ENCODE data around the gene CDK5RAP3.
"Not testable (repeated sequence)": the region's sequence is repeated elsewhere in the genome, so short reads cannot be mapped to it uniquely, and the experiment has no call there.

Gene CDK5RAP3

GRCh38 chr17:47999582-47999981, 28.7 kb downstream of the CDK5RAP3 start:
- DNase-seq (ENCODE audit: low spot score) = peak; percentile 74

GRCh38 chr17:48001197-48001596, 30.3 kb downstream of the CDK5RAP3 start:
- no peak for DNase-seq (ENCODE audit: low spot score)

DNA sequence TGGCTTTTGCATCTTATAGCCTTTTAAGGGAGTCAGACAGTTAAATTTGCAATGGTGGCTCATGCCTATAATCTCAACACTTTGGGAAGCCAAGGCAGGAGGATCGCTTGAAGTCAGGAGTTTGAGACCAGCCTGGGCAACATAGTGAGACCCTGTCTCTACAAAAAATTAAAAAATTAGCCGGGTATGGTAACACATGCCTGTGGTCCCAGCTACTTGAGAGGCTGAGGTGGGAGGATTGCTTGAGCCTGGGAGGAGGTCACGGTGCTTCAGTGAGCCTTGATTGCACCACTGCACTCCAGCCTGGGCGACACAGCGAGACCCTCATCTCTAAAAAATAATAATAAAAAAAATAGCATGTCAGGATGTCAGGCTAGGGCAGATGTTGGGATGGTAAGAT, 30.7 kb downstream of the CDK5RAP3 start:
- DNase-seq (ENCODE audit: low spot score) = not testable (repeated sequence)

DNA sequence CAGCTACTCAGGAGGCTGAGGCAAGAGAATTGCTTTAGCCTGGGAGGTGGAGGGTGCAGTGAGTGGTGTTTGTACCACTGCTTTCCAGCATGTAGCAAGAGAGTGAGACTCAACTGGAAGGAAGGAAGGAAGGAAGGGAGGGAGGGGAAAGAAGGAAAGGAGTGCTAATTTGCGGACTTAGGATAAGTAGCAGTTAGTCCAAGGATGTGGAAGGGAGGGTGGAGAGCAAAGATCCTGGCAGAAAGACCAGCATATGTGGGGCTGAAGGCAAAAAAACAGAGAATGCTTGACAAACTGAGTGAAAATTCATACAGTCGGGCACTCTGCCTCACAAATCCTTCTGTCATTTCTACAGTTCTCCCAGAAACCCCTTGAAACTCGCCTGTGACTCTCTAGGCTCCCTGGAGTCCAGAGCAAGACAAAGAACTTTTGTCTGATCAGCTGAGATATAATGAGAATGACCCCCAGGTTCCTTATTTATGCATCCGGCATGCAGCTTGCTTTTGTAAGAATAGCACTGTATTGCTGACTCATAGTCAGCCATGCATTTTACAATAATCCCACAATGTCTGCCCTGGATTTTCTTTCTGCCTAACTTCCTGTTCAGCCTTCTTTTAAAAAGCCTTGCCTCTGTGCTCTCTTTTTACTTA, 31.5 kb downstream of the CDK5RAP3 start:
- DNase-seq (ENCODE audit: low spot score) = no peak

- no peak for DNase-seq (ENCODE audit: low spot score)
Measured at GRCh38 chr17:48002916-48003416, 32.1 kb downstream of the CDK5RAP3 start.

DNA sequence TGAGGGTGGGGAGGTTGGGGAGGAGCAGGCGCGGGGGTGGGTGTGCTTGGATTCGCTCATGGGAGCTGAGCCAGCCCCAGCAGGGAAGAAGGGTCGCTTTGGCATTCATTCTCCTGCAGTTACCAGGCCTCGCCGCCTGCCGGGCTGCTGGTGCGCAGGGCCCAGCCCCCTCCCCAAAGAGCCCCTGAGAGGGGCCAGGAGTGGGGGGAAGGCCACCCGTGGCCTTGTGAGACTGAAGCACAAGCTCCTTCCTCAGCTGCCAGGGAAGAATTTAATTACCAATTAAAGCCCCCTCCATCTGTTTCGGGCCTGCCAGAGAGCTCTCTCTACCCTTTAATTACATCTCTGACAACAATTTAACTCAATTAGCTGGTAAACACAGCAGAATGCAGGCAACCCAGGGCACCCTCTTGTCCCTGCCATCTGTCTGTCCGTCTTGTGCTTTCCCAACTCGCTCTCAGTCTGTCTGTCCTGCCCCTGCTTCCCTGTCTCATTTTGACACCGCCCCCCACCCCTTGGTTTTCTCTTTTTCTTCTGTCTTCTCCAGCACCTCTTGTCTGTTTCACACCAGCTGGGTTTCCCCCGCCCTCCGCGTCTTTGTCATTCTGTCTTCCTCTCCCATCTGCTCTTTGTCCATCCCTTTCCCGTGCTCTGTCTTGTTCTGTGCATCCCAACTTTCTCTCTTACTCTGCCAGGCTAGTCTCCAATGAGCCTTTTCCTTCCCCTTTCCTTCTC, 32.7 kb downstream of the CDK5RAP3 start:
- no peak for DNase-seq (ENCODE audit: low spot score)

GRCh38 chr17:48004983-48005382, 34.1 kb downstream of the CDK5RAP3 start:
- DNase-seq (ENCODE audit: low spot score) = no peak

DNA sequence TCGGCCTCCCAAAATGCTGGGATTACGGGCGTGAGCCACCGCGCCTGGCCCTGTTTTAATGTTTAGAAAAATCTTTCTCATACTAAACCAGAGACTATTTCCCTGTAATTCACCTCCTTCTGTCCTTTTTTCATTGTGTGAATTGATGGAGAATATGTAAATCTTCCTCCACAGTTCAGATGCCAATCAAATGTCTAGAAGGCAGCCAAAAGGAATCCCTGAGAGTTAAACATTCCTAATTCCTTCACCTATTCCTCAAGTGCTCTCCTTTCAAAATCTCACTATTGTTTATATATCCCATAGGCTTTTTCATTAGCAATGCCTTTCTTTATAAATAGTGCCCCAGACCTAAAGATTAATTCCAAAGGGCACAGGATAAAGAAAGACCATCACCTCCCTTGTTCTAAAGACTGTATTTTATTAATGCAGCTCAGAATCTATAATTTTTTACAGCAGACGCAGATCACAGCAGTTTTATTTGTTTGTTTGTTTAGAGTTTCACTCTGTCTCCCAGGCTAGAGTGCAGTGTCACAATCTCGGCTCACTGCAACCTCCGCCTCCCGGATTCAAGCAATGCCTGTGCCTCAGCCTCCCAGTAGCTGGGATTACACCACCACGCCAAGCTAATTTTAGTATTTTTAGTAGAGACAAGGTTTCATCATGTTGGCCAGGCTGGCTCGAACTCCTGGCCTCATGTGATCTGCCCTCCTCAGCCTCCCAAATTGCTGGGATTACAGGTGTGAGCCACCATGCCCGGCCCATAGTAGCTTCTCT, 36.2 kb downstream of the CDK5RAP3 start:
- DNase-seq (ENCODE audit: low spot score) = no peak

DNA sequence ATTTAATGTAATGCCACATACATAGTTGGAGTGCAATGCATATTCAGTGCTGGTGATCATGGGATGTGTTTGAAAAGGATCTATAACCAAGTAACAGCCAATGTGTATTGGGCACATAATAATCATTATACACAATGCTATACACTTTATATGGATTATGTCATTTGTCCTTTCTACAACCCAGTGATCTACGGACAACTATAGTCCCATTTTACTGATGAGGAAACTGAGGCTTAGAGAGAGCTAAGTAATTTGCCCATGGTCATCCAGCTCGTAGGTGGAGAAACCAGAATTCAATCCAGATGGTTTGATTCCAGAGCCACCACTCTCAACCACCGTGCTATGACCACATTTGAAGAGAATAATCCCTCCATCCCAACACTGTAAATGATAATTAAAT, 39.3 kb downstream of the CDK5RAP3 start:
- DNase-seq (ENCODE audit: low spot score) = no peak

DNA sequence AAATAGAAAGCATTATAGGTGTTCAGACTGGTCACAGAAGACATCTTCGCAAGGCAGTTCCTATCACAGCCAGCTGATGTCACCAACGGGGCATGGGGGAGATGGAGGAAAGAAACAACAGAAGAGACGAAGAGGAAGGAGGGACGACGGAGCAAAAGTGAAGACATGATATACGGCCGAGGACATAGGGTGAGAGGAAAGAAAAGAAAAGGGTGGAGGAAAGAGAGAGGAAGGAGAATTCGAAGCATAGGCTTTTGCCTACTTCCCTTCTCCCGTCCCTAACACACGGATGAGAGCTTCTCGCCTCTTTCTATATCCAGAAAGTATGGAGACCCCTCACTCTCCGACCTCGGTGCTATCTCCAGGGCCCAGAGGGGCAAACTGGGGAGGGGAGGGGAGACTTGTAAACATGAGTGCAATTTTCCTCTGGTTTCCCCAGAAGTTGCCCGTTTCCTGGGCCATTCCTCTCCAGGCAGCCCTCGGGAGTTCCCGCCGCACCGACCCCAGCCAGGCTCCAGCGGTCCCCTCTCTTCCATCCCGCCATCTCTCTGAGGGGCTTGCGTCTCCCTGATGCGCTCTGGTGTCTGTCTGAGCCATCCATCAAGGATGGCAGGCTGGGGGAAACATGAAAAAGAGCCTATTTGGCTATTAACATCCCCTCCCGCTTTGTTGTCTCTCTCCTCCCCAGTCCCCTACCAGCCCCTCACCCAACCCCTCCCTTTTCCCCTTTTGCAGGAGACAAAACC, 40.7 kb downstream of the CDK5RAP3 start:
- peak; percentile 36 for DNase-seq (ENCODE audit: low spot score)

- no peak for DNase-seq (ENCODE audit: low spot score)
Measured at GRCh38 chr17:48012151-48012520, 41.2 kb downstream of the CDK5RAP3 start.

DNA sequence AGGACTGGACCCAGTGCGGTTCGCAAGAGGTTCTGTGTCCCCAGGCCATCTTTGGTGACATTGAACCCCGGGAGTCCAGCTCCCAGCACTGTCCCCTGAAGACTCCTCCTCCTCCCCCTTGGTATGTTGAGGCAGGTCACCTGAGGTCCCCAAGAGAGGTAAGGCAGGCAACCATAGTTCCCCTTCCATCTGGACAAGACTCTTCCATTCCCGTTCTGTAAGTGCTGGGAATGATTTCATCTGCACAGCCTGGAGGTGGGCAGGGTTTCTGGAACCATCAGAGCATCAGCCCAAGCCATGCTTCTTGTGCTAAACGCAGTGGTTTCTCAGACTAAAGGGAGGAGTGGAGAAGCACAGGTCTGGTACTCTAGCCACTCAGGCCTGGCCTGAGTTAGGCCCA, 41.7 kb downstream of the CDK5RAP3 start:
- DNase-seq (ENCODE audit: low spot score) = no peak

- no peak for DNase-seq (ENCODE audit: low spot score)
Measured at GRCh38 chr17:48013876-48014594, 43.1 kb downstream of the CDK5RAP3 start.

DNA sequence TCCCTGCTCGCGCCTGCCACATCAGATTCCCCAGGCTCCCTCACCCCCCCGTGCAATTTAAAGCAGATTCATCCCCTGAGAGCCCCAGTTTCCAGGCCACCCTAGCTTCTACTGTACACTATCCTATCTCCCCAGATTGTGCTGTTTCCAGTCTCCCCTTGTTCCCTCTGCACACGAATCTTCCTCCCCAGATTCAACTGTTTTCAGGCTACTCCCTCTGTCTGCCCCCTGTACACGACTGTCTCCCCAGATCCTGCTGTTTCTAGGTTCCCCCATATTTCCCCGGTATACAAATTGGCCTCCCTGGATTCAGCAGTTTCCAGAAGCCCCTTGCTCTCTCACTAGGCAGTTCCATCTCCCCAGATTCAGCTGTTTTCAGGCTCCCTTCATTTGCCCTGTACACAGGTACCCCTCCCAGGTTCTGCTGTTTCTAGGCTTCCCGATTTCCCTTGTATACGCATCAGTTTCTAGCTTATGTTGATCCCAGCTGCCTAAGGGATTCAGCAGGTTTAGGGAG, 43.7 kb downstream of the CDK5RAP3 start:
- no peak for DNase-seq (ENCODE audit: low spot score)

DNA sequence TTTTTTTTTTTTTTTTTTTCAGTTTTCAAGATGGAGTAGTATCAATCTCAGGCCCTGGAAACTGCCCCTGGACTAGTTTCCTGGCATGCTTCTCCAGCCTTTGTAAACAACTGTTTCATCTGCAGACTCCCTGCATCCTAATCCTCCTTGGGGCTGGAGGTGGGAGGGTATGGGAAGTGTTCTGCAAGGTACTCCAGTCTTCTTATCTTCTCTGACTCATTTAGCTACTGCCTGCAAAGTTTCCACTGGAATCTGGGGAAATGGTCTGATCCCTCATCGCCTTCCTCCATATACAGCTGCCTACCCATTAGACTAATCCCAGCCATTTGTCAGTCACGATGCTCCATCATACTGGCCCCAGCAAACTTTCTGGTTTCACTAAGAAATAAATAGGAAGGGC, 45.2 kb downstream of the CDK5RAP3 start:
- DNase-seq (ENCODE audit: low spot score) = no peak

DNA sequence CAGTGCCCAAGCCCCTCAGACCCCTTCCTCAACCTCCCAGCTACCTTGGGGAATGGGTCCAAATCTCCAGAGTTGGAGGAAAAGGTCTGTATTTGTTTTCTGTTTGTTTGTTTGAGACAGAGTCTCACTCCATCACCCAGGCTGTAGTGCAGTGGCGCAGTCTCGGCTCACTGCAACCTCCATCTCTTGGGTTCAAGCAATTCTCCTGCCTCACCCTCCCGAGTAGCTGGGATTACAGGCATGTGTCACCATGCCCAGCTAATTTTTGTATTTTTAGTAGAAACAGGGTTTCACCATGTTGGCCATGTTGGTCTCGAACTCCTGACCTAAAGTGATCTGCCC, 46.9 kb downstream of the CDK5RAP3 start:
- not testable (repeated sequence) for DNase-seq (ENCODE audit: low spot score)

GRCh38 chr17:48021934-48022333, 51.0 kb downstream of the CDK5RAP3 start:
- DNase-seq (ENCODE audit: low spot score) = no peak

DNA sequence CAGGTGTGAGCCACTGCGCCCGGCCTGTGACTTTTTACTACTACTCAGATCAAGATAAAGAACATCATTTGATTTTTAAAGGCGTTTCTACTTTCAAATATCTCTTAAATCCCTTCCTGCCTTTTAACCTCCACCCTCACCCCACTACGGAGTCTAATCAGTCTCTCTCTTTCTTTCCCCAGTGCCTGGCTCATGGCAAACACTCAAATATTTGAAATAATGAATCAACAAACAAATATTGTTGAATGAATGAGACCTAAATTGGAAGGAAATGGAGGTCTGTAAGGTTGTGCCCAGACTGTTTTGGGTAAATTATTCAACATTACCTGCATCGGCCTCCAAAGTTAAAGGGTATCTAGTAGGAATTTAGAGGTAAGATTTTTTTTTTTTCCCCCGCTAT, 52.0 kb downstream of the CDK5RAP3 start:
- DNase-seq (ENCODE audit: low spot score) = no peak

DNA sequence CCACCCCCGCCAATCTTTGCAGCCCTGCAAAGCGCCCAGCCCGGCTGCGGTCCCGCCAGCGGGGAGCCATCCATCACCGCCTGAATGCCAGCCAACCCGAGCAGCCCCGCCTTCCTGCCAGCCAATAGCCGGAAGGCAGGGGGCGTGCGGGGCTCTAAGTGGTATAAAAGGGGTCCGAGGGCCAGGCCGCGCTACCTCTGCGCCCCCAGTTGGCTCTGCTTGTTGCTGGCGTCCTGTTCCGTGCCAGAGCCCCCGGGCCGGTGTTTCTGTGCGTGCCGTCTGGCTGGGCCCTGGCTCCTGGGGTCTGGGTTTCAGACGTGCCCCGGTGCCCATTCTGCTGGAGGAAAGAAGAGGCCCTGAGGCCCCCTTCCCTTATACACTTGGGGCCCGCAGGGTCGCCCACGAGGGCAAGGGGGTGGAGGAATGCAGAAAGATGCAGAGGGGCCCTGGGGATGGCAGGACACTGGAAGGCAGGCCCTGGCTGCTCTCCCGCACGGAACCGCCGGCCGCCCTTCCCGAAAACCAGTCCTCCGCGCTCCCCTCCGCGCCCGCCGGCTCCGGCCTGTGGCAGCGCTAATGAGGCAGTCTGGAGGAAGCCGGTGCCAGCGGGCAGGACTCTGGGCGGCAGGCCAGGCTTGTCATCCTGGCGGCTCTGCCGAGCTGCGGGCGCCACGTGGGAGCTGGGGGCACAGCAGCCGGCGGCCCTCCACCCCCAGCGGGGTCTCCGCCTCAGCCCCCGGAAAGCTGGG, 52.7 kb downstream of the CDK5RAP3 start:
- DNase-seq (ENCODE audit: low spot score) = peak; percentile 88

DNA sequence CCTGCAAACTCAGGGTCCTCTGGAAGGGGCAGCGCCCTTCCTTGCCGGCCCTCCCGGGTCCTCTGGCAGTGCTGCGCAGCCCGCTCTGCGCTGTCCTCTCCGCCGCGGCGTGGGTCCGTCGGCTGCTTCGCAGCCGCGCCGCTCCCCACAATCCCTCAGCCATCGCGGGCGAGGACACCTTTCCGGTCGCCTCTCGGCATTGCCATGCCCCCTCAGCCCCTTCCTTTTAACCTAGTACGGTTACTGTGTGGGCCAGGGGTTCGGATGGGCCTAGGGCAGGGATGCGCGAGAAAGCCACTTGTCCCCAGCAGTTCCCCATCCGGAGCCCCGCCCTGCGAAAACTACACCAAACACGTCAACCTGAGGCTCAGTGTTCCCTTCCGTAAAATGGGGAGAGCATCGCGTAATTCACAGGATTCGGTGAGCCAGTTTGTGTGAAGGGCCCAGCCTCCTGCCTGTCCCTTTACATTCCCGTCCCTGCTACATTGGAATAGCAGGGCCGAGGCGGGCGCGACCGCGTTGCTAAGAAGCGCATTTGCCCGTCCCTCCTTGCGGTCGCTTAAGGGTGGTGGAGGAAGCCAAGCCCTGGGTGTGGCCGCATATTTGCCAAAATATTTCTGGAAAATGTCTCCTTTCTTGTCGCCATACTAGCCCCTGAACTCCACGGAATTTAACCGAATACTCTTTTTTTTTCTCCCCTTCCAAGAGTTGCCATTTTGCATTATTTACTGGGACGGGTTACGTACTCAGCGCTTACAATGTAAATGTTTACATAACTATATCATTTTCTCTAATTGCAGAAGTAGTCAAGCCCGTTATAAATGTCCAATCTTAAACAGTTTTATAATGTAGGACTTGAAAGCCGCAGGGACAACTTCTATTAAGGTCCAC, 53.5 kb downstream of the CDK5RAP3 start:
- peak; percentile 59 for DNase-seq (ENCODE audit: low spot score)

Measured in RKO (cell line).